Measurements from ENCODE around the gene TPBG.
"Not testable (repeated sequence)": the region's sequence is repeated elsewhere in the genome, so short reads cannot be mapped to it uniquely, and the experiment has no call there.

TPBG gene

GRCh38 chr6:82374516-82374915 is 10.9 kb downstream of the TPBG start:
- DNase-seq (ENCODE audit: low spot score), result no peak

- DNase-seq (ENCODE audit: low spot score), result no peak
These were observed 13.0 kb downstream of the TPBG start for GRCh38 chr6:82376636-82377035.

DNA sequence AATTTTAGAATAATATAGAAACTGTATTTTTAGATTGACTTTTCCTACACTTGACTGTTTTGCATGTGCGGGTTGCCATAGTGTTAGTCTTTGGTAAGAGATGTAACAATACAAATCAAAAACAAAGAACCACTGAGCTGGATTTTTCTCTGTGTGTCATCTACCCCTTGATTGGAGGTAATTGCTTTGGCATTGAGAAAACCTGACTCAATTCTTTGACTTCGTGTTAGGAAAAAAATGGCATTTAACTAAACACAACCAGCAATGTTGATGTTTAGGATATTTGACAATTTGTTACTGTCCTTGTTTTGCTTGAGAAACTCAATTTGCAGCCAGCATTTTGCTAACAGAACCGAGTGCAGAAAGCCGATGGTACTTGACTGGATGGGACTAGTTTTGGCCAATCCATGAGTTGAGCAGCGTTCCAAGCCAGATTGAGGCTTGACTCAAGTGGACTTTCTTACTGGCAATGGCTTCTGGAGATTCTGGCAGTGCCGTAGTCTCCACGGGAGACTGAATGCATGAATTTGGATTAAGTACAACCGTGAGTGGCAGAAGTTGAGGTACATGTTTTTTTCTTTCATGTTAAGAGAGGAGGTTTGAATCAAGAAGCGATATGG is 17.1 kb downstream of the TPBG start:
- no peak for DNase-seq (ENCODE audit: low spot score)

GRCh38 chr6:82381278-82381677 is 17.7 kb downstream of the TPBG start:
- no peak for DNase-seq (ENCODE audit: low spot score)

DNA sequence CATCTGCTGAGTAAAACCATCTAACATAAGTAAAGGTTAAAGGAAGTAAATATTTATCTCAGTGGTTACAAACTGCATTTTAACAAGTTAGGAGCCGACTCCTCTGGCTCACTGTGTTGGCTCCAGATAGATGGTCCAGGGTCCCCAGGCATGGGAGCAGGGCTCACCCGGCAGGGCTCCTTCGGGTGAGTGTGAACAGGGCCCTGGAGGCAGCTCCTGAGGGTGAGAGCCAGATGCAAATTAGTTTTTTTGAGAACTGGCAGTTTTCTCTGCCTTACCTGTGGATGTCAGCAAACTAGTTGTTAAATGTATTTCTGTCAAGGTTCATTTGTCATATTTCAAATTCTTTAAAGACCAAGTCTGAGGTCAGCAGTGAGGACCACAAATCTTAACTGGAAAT is 21.5 kb downstream of the TPBG start:
- no peak for DNase-seq (ENCODE audit: low spot score)

DNA sequence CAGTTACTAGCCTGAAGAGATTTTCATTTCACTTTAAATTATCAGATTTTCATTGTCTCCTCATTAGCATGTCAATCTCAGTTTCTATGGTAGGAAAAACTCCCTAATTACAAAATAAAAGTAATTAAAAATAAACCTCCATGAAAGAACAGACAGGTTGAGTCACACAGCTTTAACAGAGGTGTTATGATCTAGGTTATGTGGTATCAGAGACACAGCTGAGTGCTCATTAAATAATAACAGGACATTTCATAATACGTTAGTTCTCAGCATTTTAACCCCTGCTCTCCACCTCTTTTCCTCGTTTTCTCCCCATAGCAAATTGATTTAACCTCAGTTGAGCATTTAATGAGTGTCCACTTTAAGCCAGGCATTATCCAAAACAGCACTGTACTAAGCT is 21.9 kb downstream of the TPBG start:
- no peak for DNase-seq (ENCODE audit: low spot score)

GRCh38 chr6:82385961-82386360 is 22.3 kb downstream of the TPBG start:
- DNase-seq (ENCODE audit: low spot score), result no peak

- not testable (repeated sequence) for DNase-seq (ENCODE audit: low spot score)
These were observed 31.2 kb downstream of the TPBG start for GRCh38 chr6:82394770-82395169.

DNA sequence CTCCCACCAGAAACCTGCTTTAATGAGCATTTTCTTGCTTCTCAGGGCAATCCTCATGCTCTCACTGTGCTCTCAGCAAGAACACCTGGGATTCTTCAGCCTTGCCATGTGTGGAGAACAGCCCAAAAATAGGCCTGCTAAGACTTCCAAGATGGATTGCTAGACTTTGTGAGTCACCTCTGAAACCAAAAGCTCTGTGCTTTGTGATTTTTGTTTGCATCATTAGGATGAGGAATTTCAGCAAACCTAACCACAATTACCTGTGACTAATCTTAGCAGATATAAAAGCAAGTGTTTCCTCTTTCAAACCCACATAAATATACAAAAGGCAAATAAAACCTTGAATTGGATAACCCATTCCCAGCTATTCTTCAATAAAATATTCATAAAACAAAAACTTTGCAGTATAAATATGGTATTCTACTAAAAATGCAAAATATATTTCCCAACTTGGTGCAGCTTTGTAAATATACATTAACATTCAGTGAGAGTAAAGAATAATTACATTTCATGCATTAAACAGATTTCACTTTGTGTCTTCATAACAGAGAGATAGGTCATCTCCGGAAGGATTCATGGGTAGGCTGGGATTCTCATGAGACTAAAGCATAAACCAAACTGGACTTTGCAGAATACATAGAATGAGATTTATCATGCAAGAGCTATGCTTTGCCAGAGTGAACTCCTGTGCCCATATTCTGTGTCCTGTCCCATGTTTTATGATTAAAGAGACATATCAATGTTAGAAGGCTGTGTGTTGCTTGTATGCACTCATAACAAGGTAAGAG is 33.5 kb downstream of the TPBG start:
- no peak for DNase-seq (ENCODE audit: low spot score)

GRCh38 chr6:82397962-82398692 is 34.5 kb downstream of the TPBG start:
- DNase-seq (ENCODE audit: low spot score), result no peak

GRCh38 chr6:82408952-82409431 is 45.4 kb downstream of the TPBG start:
- DNase-seq (ENCODE audit: low spot score), result no peak

DNA sequence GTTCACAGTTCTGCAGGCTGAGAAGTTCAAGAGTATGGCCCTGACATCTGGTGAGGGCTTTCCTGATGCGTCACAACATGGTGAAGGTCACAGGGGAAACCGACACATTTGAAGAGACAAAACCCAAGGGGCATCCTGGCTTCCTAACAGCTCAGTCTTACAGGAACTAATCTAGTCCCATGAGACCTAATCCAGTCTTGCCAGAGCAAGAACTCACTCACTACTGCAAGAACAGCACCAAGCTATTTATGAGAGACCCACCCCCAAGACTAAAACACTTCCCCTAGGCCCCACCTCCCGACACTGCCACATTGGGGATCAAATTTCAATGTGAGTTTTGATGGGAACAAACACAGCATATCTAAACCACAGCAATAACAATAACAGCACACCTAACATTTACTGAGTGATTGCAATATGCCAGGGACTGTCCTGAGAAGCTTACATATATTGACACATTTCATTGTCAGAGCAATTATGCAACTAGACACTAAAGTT is 46.6 kb downstream of the TPBG start:
- no peak for DNase-seq (ENCODE audit: low spot score)

DNA sequence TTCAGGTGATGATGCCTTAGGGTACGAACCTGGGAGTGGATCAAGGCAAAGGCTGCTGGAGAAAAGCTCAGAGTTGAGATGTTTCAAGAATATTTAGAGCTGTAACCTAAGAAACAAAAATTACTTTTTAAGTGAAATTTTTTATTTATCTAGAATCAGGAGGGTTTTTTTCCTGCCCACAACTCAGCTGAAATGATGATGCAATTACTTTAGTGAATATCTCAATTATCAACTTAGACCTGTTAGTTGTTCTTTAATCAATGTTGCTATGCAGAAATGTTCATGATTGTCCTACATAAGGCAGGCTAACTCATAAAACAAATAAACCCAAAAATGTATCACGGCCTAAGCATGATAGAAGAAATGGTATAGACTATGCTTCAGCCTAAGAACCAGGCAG is 50.3 kb downstream of the TPBG start:
- no peak for DNase-seq (ENCODE audit: low spot score)

GRCh38 chr6:82415820-82416219 is 52.2 kb downstream of the TPBG start:
- no peak for DNase-seq (ENCODE audit: low spot score)

DNA sequence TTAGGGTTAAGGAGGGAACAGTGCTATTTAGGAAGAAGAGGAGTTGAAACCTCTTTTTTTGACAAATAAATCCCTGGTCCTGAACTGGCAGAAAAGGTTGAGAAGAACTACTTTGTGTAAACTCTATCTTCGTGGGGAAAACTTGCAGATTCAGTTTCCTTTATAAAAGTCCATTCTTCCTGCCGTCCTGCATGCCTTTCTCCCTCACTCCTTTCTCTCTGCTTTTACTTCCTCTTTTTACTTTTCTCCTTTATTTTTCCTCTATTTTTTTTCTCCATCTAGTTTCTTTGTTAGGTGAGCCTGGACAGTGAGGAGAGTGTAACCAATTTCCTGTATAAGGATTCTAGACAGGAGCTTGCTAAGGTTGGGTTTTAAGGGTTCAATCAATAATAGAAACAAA is 52.7 kb downstream of the TPBG start:
- no peak for DNase-seq (ENCODE audit: low spot score)

Data from ecto neural progenitor cell (in vitro differentiated cells).